IMR-90 (cell line): Measurements from ENCODE around the gene INHBC.

ENCODE experiments used
- BHLHE40 ChIP-seq: fragments of 150-350 bp; IDR thresholded peaks from 2 replicates; pipeline ENCODE4 v1.6.1; 2016; ENCODE audit warnings: mild to moderate bottlenecking, low read depth, low read length
- CEBPB ChIP-seq: IDR thresholded peaks from 2 replicates; pipeline ENCODE4 v1.6.1; 2012; ENCODE audit warnings: low read depth, low read length, improper control_type of control experiment
- CTCF ChIP-seq: conservative IDR thresholded peaks from 2 replicates; pipeline ENCODE4 v1.5.1; 2012; ENCODE audit warnings: mild to moderate bottlenecking, low read depth, low read length, improper control_type of control experiment
- FOS ChIP-seq: fragments of 150-350 bp; IDR thresholded peaks from 2 replicates; pipeline ENCODE4 v1.6.1; 2016; ENCODE audit warnings: low read depth, low read length
- MAZ ChIP-seq: IDR thresholded peaks from 2 replicates; pipeline ENCODE4 v1.6.1; 2012; ENCODE audit warnings: low read depth, mild to moderate bottlenecking, low read length, improper control_type of control experiment, moderate library complexity, borderline replicate concordance
- MXI1 ChIP-seq: IDR thresholded peaks from 2 replicates; pipeline ENCODE4 v1.6.1; 2012; ENCODE audit warnings: low read depth, mild to moderate bottlenecking, low read length, moderate library complexity, borderline replicate concordance
- POLR2A ChIP-seq: IDR thresholded peaks from 2 replicates; pipeline ENCODE4 v1.6.1; 2012; ENCODE audit warnings: mild to moderate bottlenecking, low read depth, low read length
- RAD21 ChIP-seq: IDR thresholded peaks from 2 replicates; pipeline ENCODE4 v1.6.1; 2012; ENCODE audit warnings: low read length, improper control_type of control experiment
- RCOR1 ChIP-seq: IDR thresholded peaks from 2 replicates; pipeline ENCODE4 v1.6.1; 2012; ENCODE audit warnings: mild to moderate bottlenecking, low read length, improper control_type of control experiment; ENCODE audit not compliant: insufficient replicate concordance
- RFX5 ChIP-seq: IDR thresholded peaks from 2 replicates; pipeline ENCODE4 v1.8.0; 2012; ENCODE audit warnings: low read depth, mild to moderate bottlenecking, low read length, moderate library complexity

- TF ChIP-seq CTCF, result no peak
- no peak for TF ChIP-seq RFX5
- TF ChIP-seq BHLHE40, result no peak
- TF ChIP-seq MXI1, result no peak
- no peak for TF ChIP-seq POLR2A
- TF ChIP-seq FOS, result no peak
- TF ChIP-seq CEBPB, result no peak
- no peak for TF ChIP-seq RCOR1
- TF ChIP-seq MAZ, result no peak
- no peak for TF ChIP-seq RAD21
Observed at GRCh38 chr12:57496822-57497221, 62.2 kb downstream of the INHBC start.
